HG02884 (cell line): Measurements from ENCODE around the gene KCNT1.

Experiments used
- ATAC-seq: cut with Tn5 transposase; IDR thresholded peaks from one replicate; pipeline ENCODE4 v1.9.1; 2021; ENCODE audit warnings: mild to moderate bottlenecking, moderate library complexity; ENCODE audit not compliant: unreplicated experiment

Gene KCNT1

DNA sequence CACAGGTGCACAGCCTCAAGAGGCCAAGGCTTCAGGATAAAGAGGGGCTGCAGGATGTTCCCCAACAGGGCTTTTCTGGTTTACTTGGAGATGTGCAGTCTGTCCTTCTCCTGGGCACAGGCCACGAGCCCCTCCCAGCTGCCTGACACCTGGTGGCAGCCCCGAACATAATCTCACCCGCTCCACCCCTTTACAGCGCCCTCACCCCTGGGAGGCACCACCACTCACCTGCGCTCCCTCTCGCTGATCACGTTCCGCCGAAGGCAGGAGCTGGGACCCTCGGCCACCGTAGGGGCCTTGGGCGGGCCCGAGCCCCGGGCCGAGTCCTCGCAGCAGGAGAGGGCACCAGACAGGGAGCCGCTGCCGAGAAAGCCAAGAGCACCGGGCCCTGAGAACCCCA, 3.2 kb upstream of the KCNT1 start:
- no peak for ATAC-seq

DNA sequence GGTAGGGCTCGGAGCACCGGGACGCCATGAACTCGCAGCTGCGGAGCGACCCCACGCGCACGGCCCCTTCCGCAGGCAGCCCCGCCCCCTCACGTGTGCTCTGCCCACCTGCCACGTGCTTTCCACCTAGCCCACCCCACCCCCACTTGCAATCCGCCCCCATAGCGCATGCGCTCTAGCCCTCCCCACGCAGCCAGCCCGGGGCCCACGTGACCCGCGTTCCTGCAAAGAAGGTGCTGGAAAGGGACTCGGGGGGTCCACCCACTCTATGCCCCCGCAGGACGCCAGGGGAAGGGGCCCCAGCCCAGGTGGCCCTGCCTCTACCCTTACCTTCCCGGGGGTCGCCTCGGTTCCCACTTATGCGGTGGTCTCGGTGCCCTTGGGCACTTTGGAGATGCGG, 2.5 kb upstream of the KCNT1 start, which contains the start of gene SOHLH1:
Gene SOHLH1 (minus strand): TSS at position 42 of the 400 bp plus-strand sequence. CDS start 14 bp downstream, at position 28.
- no peak for ATAC-seq

DNA sequence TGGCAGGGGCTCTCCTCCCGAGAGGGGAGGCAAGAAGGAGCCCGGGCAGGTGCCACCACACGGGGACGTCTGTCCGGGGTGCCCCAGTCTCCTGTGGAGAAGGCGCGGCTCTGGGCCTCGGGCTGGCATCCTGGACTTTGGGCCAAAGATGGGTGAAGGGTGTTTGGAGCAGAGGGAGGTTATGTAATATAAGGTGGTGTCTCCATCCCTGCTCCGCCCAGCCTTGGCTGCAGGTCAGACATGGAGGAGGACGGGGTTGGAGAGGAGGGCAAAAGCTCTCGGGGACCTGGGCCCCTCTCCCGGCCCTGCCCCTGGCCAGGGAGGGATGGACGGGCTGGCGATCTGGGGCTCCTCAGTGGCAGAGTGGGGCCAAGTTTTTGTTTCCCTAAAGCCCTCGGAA, 1.5 kb upstream of the KCNT1 start:
- ATAC-seq = no peak

- no peak for ATAC-seq
Measured at GRCh38 chr9:135701067-135701958, 672 bp upstream of the KCNT1 start.

GRCh38 chr9:135703726-135704125, 1.7 kb downstream of the KCNT1 start:
- no peak for ATAC-seq

- no peak for ATAC-seq
Measured at GRCh38 chr9:135704483-135704882, 2.5 kb downstream of the KCNT1 start.

- no peak for ATAC-seq
Measured at GRCh38 chr9:135705376-135705775, 3.4 kb downstream of the KCNT1 start.

DNA sequence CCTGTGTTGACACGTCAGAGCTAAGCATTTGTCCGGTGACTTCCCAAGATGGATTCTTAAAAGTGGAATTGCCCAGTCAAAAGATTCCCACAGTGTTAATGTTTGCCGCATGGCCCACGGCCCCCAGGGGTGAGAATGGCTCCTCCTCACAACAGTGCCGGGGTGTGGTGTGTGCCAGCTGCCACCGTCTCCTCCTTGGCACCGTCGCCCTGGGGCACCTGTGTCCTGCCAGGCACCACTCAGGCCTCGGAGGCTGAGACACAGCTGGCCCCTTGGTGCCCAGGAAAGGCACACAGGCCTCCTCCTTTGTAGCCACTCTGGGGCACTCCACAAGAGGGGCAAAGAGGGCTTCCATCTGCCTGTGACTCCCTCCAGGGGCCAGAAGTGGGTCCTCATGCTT, 4.3 kb downstream of the KCNT1 start:
- ATAC-seq = no peak

DNA sequence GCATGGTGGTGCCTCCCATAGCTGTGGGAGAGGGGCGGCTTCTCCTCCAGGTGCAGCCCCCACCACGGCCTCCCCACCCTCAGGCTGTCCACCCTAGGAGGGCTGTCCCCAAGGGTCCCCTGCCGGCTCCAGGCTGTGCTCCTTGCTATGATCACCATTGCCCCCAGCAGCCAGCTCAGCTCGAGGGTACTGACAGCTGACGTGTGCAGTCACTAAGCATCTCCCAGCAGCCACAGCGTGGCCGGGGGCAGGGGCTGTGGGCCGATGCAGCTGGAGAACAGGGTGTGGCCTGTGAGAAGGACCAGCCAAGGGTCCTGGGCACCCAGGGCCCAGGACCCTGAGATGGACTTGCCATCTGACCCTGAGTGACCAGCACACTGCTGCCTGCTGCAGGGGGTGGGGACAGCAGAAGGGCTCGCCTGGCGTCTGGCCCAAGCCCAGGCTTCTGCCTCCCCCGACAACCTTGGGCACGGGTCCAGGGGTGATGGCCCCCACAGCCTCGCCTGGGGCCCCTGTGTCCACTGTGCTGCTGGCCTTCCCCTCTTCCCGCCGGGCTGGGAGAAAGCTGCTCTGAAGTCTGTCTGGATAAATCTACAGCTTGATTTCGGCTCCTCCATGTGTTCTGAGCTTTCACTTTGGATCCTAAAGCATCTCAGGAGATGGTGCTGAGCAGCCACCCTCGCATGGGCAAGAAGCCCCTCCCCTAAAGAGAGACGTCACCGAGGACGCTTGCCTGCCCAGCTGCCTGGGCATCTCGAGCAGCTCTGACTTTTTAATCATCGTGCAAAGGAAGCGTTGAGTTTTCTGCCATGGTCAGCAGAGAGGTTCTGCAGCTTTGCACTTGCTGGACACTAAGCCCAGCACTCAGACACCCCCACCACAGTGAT, 5.5 kb downstream of the KCNT1 start:
- ATAC-seq = no peak

GRCh38 chr9:135708164-135708563, 6.2 kb downstream of the KCNT1 start:
- ATAC-seq = no peak

DNA sequence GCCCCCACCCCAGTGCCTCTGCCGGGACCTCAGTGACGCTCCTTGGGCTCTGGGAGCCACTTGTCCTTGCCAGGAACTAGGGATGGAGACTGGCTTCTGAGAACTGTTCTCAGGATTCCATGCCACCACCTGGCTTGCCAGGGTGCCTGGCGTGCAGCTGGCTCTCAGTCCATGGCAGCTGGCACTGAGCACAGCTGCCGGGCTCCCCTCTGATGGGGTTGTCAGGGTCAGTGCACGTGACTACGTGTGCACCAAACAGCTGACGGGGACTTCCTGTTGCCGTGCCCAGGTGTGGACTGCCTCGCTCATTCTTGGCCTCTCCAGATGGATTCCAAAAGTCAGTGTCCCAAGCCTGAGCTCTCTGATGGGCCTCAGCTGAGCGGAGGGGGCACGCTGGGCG, 9.4 kb downstream of the KCNT1 start:
- ATAC-seq = no peak

- ATAC-seq = no peak
Measured at GRCh38 chr9:135711881-135712280, 9.9 kb downstream of the KCNT1 start.

- no peak for ATAC-seq
Measured at GRCh38 chr9:135712613-135713295, 10.8 kb downstream of the KCNT1 start.

- ATAC-seq = no peak
Measured at GRCh38 chr9:135714242-135715055, 12.5 kb downstream of the KCNT1 start.

DNA sequence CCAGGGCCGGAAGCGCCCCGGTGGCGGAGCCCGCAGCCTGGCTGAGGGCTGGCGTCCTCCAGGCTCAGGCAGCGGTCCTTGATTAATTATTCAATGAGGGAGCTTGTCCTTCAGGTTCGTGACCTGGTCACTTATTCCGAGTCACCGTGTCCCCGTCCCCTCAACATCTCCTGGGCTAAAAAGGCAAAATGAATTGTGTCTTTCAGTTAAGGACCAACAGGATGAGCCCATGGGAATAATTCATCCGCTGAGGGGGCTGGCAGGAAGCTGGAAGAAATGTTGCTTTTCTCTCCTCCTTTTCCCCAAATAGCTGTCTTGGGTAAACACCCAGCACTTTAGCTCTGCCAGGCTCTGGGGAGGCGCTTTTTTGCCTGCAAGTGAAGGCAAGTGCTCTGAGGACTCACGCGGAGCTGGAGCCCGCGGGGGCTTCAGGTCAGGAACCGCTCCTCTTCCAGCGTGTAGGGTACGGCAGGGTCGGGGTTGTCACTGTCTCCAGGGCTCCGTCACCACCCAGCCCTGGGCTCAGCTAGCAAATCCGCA, 13.1 kb downstream of the KCNT1 start:
- no peak for ATAC-seq

- ATAC-seq = no peak
Measured at GRCh38 chr9:135716045-135716444, 14.1 kb downstream of the KCNT1 start.

DNA sequence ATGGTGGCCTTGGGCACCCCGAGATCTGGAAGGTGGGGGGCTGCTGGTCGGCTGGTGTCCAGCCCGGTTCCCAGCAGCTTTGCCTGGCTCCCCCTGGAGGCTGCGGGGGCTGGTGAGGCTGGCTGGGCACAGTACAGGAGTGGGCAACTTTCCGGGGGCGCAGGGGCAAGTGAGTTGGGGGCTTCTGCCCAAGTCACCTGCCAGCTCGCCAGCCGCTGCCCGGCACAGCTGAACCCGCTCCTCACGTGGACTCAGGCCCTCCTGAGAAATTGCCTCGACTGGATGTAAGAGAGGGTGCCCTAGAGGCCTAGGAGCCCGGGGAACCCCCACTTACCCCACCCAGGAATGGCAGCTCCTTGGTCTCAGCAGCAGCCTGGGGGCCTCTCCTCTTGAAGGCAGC, 15.4 kb downstream of the KCNT1 start:
- ATAC-seq = no peak

DNA sequence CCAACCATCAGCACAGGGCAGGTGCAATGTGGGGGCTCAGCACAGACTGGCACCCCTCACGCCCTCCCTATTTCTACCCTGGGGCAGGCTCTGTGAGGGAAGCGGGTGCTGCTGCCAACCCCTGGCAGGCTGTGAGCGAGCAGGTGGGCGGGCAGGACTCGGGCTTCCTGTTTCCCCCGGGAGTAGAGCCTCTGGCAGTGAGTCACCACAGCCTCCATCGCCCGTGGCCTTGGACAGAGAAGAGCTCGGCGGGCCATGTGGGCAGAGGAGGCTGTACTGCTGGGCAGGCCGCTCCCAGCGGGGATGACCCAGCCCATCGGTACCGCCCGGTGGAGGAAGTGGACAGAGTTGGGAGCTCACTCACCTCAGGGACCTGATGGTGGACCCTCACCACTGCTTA, 16.6 kb downstream of the KCNT1 start:
- no peak for ATAC-seq

- no peak for ATAC-seq
Measured at GRCh38 chr9:135719472-135719871, 17.5 kb downstream of the KCNT1 start.

GRCh38 chr9:135722365-135722764, 20.4 kb downstream of the KCNT1 start:
- ATAC-seq = no peak
